H1 (cell line): Measurements from ENCODE around the gene TPSG1. TPM values are rescaled to one million over a fixed set of nuclear protein-coding genes. Genes with fewer than 3 reads are reported as not detected.

Experiments
- CTCF ChIA-PET: fragments of 300-600 bp; sonication (Branson Sonifier 250); formaldehyde crosslinking; loops from one replicate; lab custom pipeline; 2021; ENCODE audit not compliant: partially characterized antibody; lab: Charles Lee
- POLR2A ChIA-PET: fragments of 300-600 bp; sonication (Branson Sonifier 250); formaldehyde crosslinking; loops from one replicate; lab custom pipeline; 2021; ENCODE audit warnings: inconsistent platforms; ENCODE audit not compliant: partially characterized antibody; lab: Charles Lee
- DNase-seq, 2 experiments: peaks; one replicate each; pipeline versions ENCODE4 v3.0.0 to v3.0.0-alpha.2; 2010 to 2022; ENCODE audit warnings: low spot score in 2 of 2, low read depth in 1 of 2, mixed read lengths in 1 of 2
- FAIRE-seq: peaks from 2 replicates; lab custom pipeline; 2011; peaks lifted over from hg19 to GRCh38; lab: Jason Lieb, UNC
- H2AFZ ChIP-seq: 2 replicates; pipeline ENCODE4 v1.8.1; 2012; ENCODE audit warnings: low read length, inconsistent platforms
- H2AK5ac ChIP-seq: 2 replicates; pipeline ENCODE4 v1.6.1; 2013; ENCODE audit warnings: low read depth, low read length
- H2BK120ac ChIP-seq: replicated peaks from 2 replicates; pipeline ENCODE3; 2013; ENCODE audit warnings: low read depth, low read length, inconsistent platforms
- H2BK12ac ChIP-seq: 2 replicates; pipeline ENCODE4 v1.6.1; 2013; ENCODE audit warnings: low read depth, low read length
- H2BK15ac ChIP-seq: 2 replicates; pipeline ENCODE4 v1.6.1; 2013; ENCODE audit warnings: low read length
- H2BK20ac ChIP-seq: 2 replicates; pipeline ENCODE4 v1.6.1; 2013; ENCODE audit warnings: low read length
- H2BK5ac ChIP-seq: 2 replicates; pipeline ENCODE4 v1.6.1; 2013; ENCODE audit warnings: low read depth, low read length
- H3K14ac ChIP-seq: 2 replicates; pipeline ENCODE4 v1.6.1; 2013; ENCODE audit warnings: inconsistent platforms; ENCODE audit not compliant: insufficient read length
- H3K18ac ChIP-seq: 2 replicates; pipeline ENCODE4 v1.6.1; 2013; ENCODE audit warnings: low read length; ENCODE audit errors: extremely low read depth
- H3K23ac ChIP-seq: 2 replicates; pipeline ENCODE4 v1.6.1; 2013; ENCODE audit warnings: inconsistent platforms; ENCODE audit not compliant: insufficient read length
- H3K23me2 ChIP-seq: 2 replicates; pipeline ENCODE4 v1.6.1; 2013; ENCODE audit warnings: low read depth, low read length
- H3K27ac ChIP-seq: 2 replicates; pipeline ENCODE4 v1.6.1; 2011; ENCODE audit warnings: low read depth, low read length, inconsistent platforms
- H3K27me3 ChIP-seq, 4 experiments: replicated peaks in 1 of 4; 1 replicate in 1 of 4; 2 replicates in 3 of 4; pipeline versions ENCODE4 v1.6.1 to v1.8.1; 2011 to 2013; ENCODE audit warnings: low read length in 3 of 4, mild to moderate bottlenecking in 3 of 4, inconsistent platforms in 2 of 4, mixed read lengths in 2 of 4, moderate library complexity in 1 of 4; ENCODE audit not compliant: control insufficient read depth in 3 of 4, insufficient read depth in 3 of 4; ENCODE audit errors: extremely low read depth in 1 of 4
- H3K36me3 ChIP-seq, 4 experiments: 2 replicates each; pipeline versions ENCODE4 v1.6.1 to v1.8.1; 2011 to 2013; ENCODE audit warnings: mild to moderate bottlenecking in 4 of 4, low read length in 3 of 4, moderate library complexity in 2 of 4, control low read depth in 1 of 4, inconsistent platforms in 1 of 4; ENCODE audit not compliant: insufficient read depth in 4 of 4, control insufficient read depth in 2 of 4
- H3K4ac ChIP-seq: replicated peaks from 2 replicates; pipeline ENCODE3; 2013; ENCODE audit warnings: low read length, low read depth, mixed read lengths, inconsistent platforms; ENCODE audit not compliant: insufficient read length
- H3K4me1 ChIP-seq, 4 experiments: replicated peaks in 1 of 4; 1 replicate in 1 of 4; 2 replicates in 3 of 4; pipeline versions ENCODE4 v1.6.1 to v1.8.1; 2011 to 2013; ENCODE audit warnings: low read length in 3 of 4, inconsistent platforms in 2 of 4, mixed read lengths in 1 of 4; ENCODE audit not compliant: insufficient read depth in 4 of 4, control insufficient read depth in 3 of 4
- H3K4me2 ChIP-seq, 2 experiments: 2 replicates each; pipeline versions ENCODE4 v1.6.1 to v1.8.1; 2011 to 2013; ENCODE audit warnings: low read depth in 2 of 2, low read length in 2 of 2, control low read depth in 1 of 2, inconsistent platforms in 1 of 2, mild to moderate bottlenecking in 1 of 2; ENCODE audit not compliant: insufficient read depth in 1 of 2
- H3K4me3 ChIP-seq, 4 experiments: fragments of 200-600, 300-600 bp in 1 of 4; sonication (generic), shearing (Covaris generic), sonication (Bioruptor Twin) in 1 of 4; 2 replicates each; pipeline versions ENCODE4 v1.5.1 to v1.8.1; 2011 to 2016; ENCODE audit warnings: low read length in 4 of 4, low read depth in 3 of 4, control low read depth in 2 of 4, inconsistent platforms in 2 of 4, mild to moderate bottlenecking in 2 of 4, mixed read lengths in 1 of 4, moderate library complexity in 1 of 4; ENCODE audit not compliant: insufficient read depth in 2 of 4; ENCODE audit errors: extremely low read depth in 1 of 4
- H3K56ac ChIP-seq: replicated peaks from 2 replicates; pipeline ENCODE3; 2013; ENCODE audit warnings: low read depth, mild to moderate bottlenecking, mixed read lengths, low read length, inconsistent platforms; ENCODE audit not compliant: insufficient read length
- H3K79me1 ChIP-seq: 2 replicates; pipeline ENCODE4 v1.6.1; 2013; ENCODE audit warnings: low read depth, low read length, control low read depth
- H3K79me2 ChIP-seq, 2 experiments: 2 replicates each; pipeline versions ENCODE4 v1.6.1 to v1.8.1; 2012 to 2013; ENCODE audit warnings: low read length in 2 of 2, mild to moderate bottlenecking in 2 of 2, inconsistent platforms in 1 of 2; ENCODE audit not compliant: insufficient read depth in 2 of 2, control insufficient read depth in 1 of 2
- H3K9ac ChIP-seq, 4 experiments: replicated peaks in 1 of 4; 1 replicate in 1 of 4; 2 replicates in 3 of 4; pipeline versions ENCODE4 v1.6.1 to v1.8.1; 2011 to 2013; ENCODE audit warnings: low read depth in 3 of 4, low read length in 3 of 4, control low read depth in 2 of 4, mild to moderate bottlenecking in 2 of 4, moderate library complexity in 2 of 4, inconsistent platforms in 1 of 4; ENCODE audit errors: extremely low read depth in 1 of 4
- H3K9me3 ChIP-seq, 2 experiments: 2 replicates each; pipeline versions ENCODE4 v1.6.1 to v1.8.1; 2012 to 2013; ENCODE audit warnings: mild to moderate bottlenecking in 2 of 2, moderate library complexity in 2 of 2, control low read depth in 1 of 2, inconsistent platforms in 1 of 2, low read depth in 1 of 2, low read length in 1 of 2, mixed read lengths in 1 of 2; ENCODE audit not compliant: insufficient read depth in 2 of 2
- H4K20me1 ChIP-seq, 2 experiments: replicated peaks in 1 of 2; 2 replicates each; pipeline versions ENCODE3 to v1.8.1; 2011 to 2013; ENCODE audit warnings: inconsistent platforms in 2 of 2, low read length in 2 of 2, mild to moderate bottlenecking in 1 of 2; ENCODE audit not compliant: insufficient read depth in 2 of 2, control insufficient read depth in 1 of 2
- H4K5ac ChIP-seq: 2 replicates; pipeline ENCODE4 v1.6.1; 2013; ENCODE audit warnings: low read length, low read depth, mixed read lengths, inconsistent platforms; ENCODE audit not compliant: insufficient read length
- H4K8ac ChIP-seq: 2 replicates; pipeline ENCODE4 v1.8.0; 2013; ENCODE audit warnings: mild to moderate bottlenecking, moderate library complexity, low read length, inconsistent platforms; ENCODE audit not compliant: insufficient read depth; ENCODE audit errors: extremely low read depth
- H4K91ac ChIP-seq: replicated peaks from 2 replicates; pipeline ENCODE3; 2013; ENCODE audit warnings: low read length, mixed read lengths, inconsistent platforms; ENCODE audit not compliant: insufficient read length
- CTCF ChIP-seq, 3 experiments: IDR thresholded peaks; 1 replicate in 2 of 3; 2 replicates in 1 of 3; pipeline versions ENCODE4 v1.5.1 to v1.6.1; 2011; ENCODE audit warnings: low read length in 3 of 3, mild to moderate bottlenecking in 3 of 3, inconsistent platforms in 2 of 3, low read depth in 1 of 3, moderate library complexity in 1 of 3; ENCODE audit not compliant: insufficient read depth in 1 of 3; ENCODE audit errors: control extremely low read depth in 1 of 3
- MAFK ChIP-seq: IDR thresholded peaks from 2 replicates; pipeline ENCODE4 v1.6.1; 2012; ENCODE audit warnings: low read depth, mild to moderate bottlenecking, improper control_type of control experiment, low read length
- MAX ChIP-seq: IDR thresholded peaks from 2 replicates; pipeline ENCODE4 v1.6.1; 2012; ENCODE audit warnings: inconsistent platforms
- SIN3A ChIP-seq, 2 experiments: IDR thresholded peaks in 1 of 2; conservative IDR thresholded peaks in 1 of 2; 2 replicates each; pipeline ENCODE4 v1.6.1; 2011 to 2012; ENCODE audit warnings: low read length in 2 of 2, improper control_type of control experiment in 1 of 2, low read depth in 1 of 2, mild to moderate bottlenecking in 1 of 2
- TEAD4 ChIP-seq: IDR thresholded peaks from 2 replicates; pipeline ENCODE4 v1.6.1; 2012; ENCODE audit warnings: low read depth, low read length, inconsistent platforms, mixed read lengths
- WGBS, 2 experiments: shearing (Covaris generic) in 1 of 2; methylation state at CpG; one replicate each; pipeline versions ENCODE4 v1.1.6 to v1.1.7; 2013 to 2015; ENCODE audit warnings: low lambda C conversion rate in 2 of 2, mixed read lengths in 2 of 2, inconsistent platforms in 1 of 2, low coverage in 1 of 2, missing lambda C conversion rate in 1 of 2; ENCODE audit not compliant: insufficient replicate concordance in 2 of 2, insufficient coverage in 1 of 2, insufficient read length in 1 of 2; ENCODE audit errors: extremely low coverage in 1 of 2, missing lambda C conversion rate in 1 of 2; 5-methylcytosine and 5-hydroxymethylcytosine counted together
- polyA plus RNA-seq, 7 experiments: library from polyadenylated mRNA; depleted of rRNA in 3 of 7; stranded (reverse) in 5 of 7; unstranded in 2 of 7; fragments of >200 nt in 5 of 7; fragments of 200-250 nt in 2 of 7; gene quantifications; 1 replicate in 5 of 7; 2 replicates in 1 of 7; 4 replicates in 1 of 7; pipeline versions ENCODE4 v1.2.1 to v1.2.3, GENCODE V29; 2011 to 2013; ENCODE audit warnings: missing spikeins in 2 of 7, mixed read lengths in 2 of 7
- total RNA-seq: library from RNA; stranded (reverse); fragmentation: NEBNext Ultra II Directional; extraction: Animal tissue kit (Norgen Biotek cat#: 25700); gene quantifications from 2 replicates; pipeline ENCODE4 v1.2.1, GENCODE V29; 2021

Gene TPSG1
- total and polyA plus RNA-seq, 2 of the 8 experiments (the other 6 are each of a cell fraction or from before 2014, with no cell fraction given), result not detected

GRCh38 chr16:1206326-1206725 is 18.7 kb downstream of the TPSG1 start:
- no peak overlapping the region for H3K56ac ChIP-seq
- H3K14ac ChIP-seq, result no peak overlapping the region
- H3K27ac ChIP-seq, result no peak overlapping the region
- H3K9me3 ChIP-seq, result no peaks in the 10 kb centered on the region
- ChIA-PET POLR2A (no interaction called here), CTCF (interaction anchor here (0.8 to 1.8 kb wide), 5 partner anchors 12 to 228 kb away, joined by 3 to 10 read pairs (median 3); no protein-coding TSS in a partner anchor)
- H4K91ac ChIP-seq, result no peak overlapping the region
- H3K4me2 ChIP-seq, result no peak overlapping the region
- H2BK20ac ChIP-seq, result no peak overlapping the region
- no peak overlapping the region for H3K4me3 ChIP-seq
- no peak overlapping the region for H2BK5ac ChIP-seq
- H3K79me2 ChIP-seq, result no peaks in the 10 kb centered on the region
- 71% methylated on average over 7 of the region's 9 CpGs; no CpG with 5 or more reads in 1 of the 2 experiments for WGBS, 2 experiments
- H4K20me1 ChIP-seq, result peaks cover 2 to 13% of the 10 kb centered on the region in 2 experiments
- no peak overlapping the region for H3K23ac ChIP-seq
- no peaks in the 10 kb centered on the region for H3K4me1 ChIP-seq
- H3K9ac ChIP-seq, result no peak overlapping the region
- no peak overlapping the region for H2AFZ ChIP-seq
- no peaks in the 10 kb centered on the region for H3K79me1 ChIP-seq
- H2AK5ac ChIP-seq, result no peak overlapping the region
- H3K23me2 ChIP-seq, result no peaks in the 10 kb centered on the region
- no peak overlapping the region for H4K8ac ChIP-seq
- H2BK12ac ChIP-seq, result no peak overlapping the region
- no peak for FAIRE-seq
- H3K18ac ChIP-seq, result no peak overlapping the region
- H3K4ac ChIP-seq, result no peak overlapping the region
- H3K27me3 ChIP-seq, result no peaks in the 10 kb centered on the region
- no peak overlapping the region for H2BK15ac ChIP-seq
- TF ChIP-seq MAX (peak; percentile 53), MAFK (no peak), SIN3A (conservative IDR thresholded peaks at IDR 0.05 in 1 of 2, IDR thresholded peaks at IDR 0.05 in 1 of 2; ENCODE audit: low read depth in 1 of 2, low read length in 2 of 2) (no peak), CTCF (IDR thresholded peaks at IDR 0.05; ENCODE audit: control extremely low read depth in 1 of 3, insufficient read depth in 1 of 3, low read depth in 1 of 3, low read length in 3 of 3) (peak in 2 of 3 experiments; percentile 7 to 27; a peak in 1 of 4 replicates), TEAD4 (no peak)
- TF ChIP-seq, all 59 proteins: peak for 2
- Histone ChIP-seq H2BK120ac (no peak overlapping the region), H3K36me3 (peaks cover 0 to 41% (median 3%) of the 10 kb centered on the region in 4 experiments; a peak in 5 of 8 replicates), H4K5ac (no peak overlapping the region)
- no peak for DNase-seq
